GM23338 (cell line): ENCODE data around the gene SMARCE1. TPM values are rescaled to one million over a fixed set of nuclear protein-coding genes. Genes with fewer than 3 reads are reported as not detected.

Experiments used
- ATAC-seq: fragments of 200-7000 bp; cut with Tn5 transposase; 3 replicates; pipeline ENCODE4 v1.9.1; 2020
- DNase-seq: peaks from one replicate; pipeline ENCODE4 v3.0.0-alpha.2; 2015; ENCODE audit warnings: low spot score
- H2AFZ ChIP-seq: fragments of 200-600 bp; sonication (generic); 2 replicates; pipeline ENCODE4 v1.8.0; 2016; ENCODE audit warnings: antibody characterized with exemption, mild to moderate bottlenecking, moderate library complexity
- H3F3A ChIP-seq: fragments of 200-600 bp; sonication (generic); replicated peaks from 2 replicates; pipeline ENCODE4 v1.8.0; 2017; ENCODE audit warnings: antibody characterized with exemption, mixed run types, low read depth
- H3K27ac ChIP-seq: fragments of 200-600 bp; sonication (generic); 2 replicates; pipeline ENCODE4 v1.6.1; 2016; ENCODE audit warnings: low read depth
- H3K27me3 ChIP-seq: fragments of 200-600 bp; sonication (generic); 2 replicates; pipeline ENCODE4 v1.8.0; 2016; ENCODE audit warnings: mild to moderate bottlenecking, mixed run types, moderate library complexity; ENCODE audit not compliant: insufficient read depth
- H3K36me3 ChIP-seq: fragments of 200-600 bp; sonication (generic); 2 replicates; pipeline ENCODE4 v1.8.0; 2016; ENCODE audit warnings: mild to moderate bottlenecking; ENCODE audit not compliant: insufficient read depth
- H3K4me1 ChIP-seq: fragments of 200-600 bp; sonication (generic); 2 replicates; pipeline ENCODE4 v1.8.0; 2016; ENCODE audit warnings: mild to moderate bottlenecking, moderate library complexity; ENCODE audit not compliant: insufficient read depth
- H3K4me2 ChIP-seq: fragments of 200-600 bp; sonication (generic); 2 replicates; pipeline ENCODE4 v1.7.1; 2017; ENCODE audit warnings: mixed run types
- H3K4me3 ChIP-seq: fragments of 200-600 bp; sonication (generic); 2 replicates; pipeline ENCODE4 v1.6.1; 2016; ENCODE audit warnings: mixed run types
- H3K79me2 ChIP-seq: fragments of 200-600 bp; sonication (generic); replicated peaks from 2 replicates; pipeline ENCODE4 v1.8.0; 2017; ENCODE audit warnings: mild to moderate bottlenecking; ENCODE audit not compliant: insufficient read depth
- H3K9me2 ChIP-seq: fragments of 200-600 bp; sonication (generic); 2 replicates; pipeline ENCODE4 v1.8.0; 2017; ENCODE audit not compliant: insufficient read depth
- H4K20me1 ChIP-seq: fragments of 200-600 bp; sonication (generic); replicated peaks from 2 replicates; pipeline ENCODE4 v1.8.0; 2017; ENCODE audit warnings: mild to moderate bottlenecking; ENCODE audit not compliant: insufficient read depth
- H3K27ac Mint-ChIP-seq: 2 replicates; pipeline ENCODE4 v1.8.0; 2020; ENCODE audit warnings: inconsistent platforms, mild to moderate bottlenecking, moderate library complexity, mixed read lengths
- H3K27me3 Mint-ChIP-seq: 3 replicates; pipeline ENCODE4 v1.8.0; 2022; ENCODE audit warnings: low read depth, mild to moderate bottlenecking, moderate library complexity, mixed read lengths, inconsistent platforms; ENCODE audit not compliant: insufficient read depth, poor library complexity
- H3K36me3 Mint-ChIP-seq: 3 replicates; pipeline ENCODE4 v1.8.0; 2021; ENCODE audit warnings: low read depth, mild to moderate bottlenecking, inconsistent platforms, moderate library complexity, mixed read lengths
- H3K4me1 Mint-ChIP-seq: 3 replicates; pipeline ENCODE4 v1.8.0; 2020; ENCODE audit warnings: mild to moderate bottlenecking, inconsistent platforms, mixed read lengths
- H3K4me3 Mint-ChIP-seq: 3 replicates; pipeline ENCODE4 v1.8.0; 2021; ENCODE audit warnings: moderate library complexity, mild to moderate bottlenecking, inconsistent platforms, mixed read lengths
- H3K9me3 Mint-ChIP-seq: 3 replicates; pipeline ENCODE4 v1.8.0; 2020; ENCODE audit warnings: moderate library complexity, mild to moderate bottlenecking, inconsistent platforms, mixed read lengths
- CREB1 ChIP-seq: fragments of 250-450 bp; sonication (Bioruptor Pico); IDR thresholded peaks from 2 replicates; pipeline ENCODE4 v1.5.0; 2020; ENCODE audit warnings: low read depth, mild to moderate bottlenecking, moderate library complexity
- EZH2 ChIP-seq: fragments of 200-600 bp; sonication (generic); IDR thresholded peaks from one replicate; pipeline ENCODE4 v1.8.0; 2017; ENCODE audit warnings: antibody characterized with exemption, mild to moderate bottlenecking, low read depth; ENCODE audit not compliant: unreplicated experiment
- EZH2phosphoT487 ChIP-seq: fragments of 200-600 bp; sonication (generic); IDR thresholded peaks from one replicate; pipeline ENCODE4 v1.8.1; 2018; ENCODE audit warnings: antibody characterized with exemption; ENCODE audit not compliant: unreplicated experiment
- POLR2AphosphoS5 ChIP-seq: IDR thresholded peaks from 2 replicates; pipeline ENCODE4 v1.6.1; 2016; ENCODE audit warnings: antibody characterized with exemption, low read depth
- ZNF114 ChIP-seq: fragments of 250-450 bp; sonication (Bioruptor Pico); IDR thresholded peaks from 2 replicates; pipeline ENCODE4 v1.5.0; 2020; ENCODE audit warnings: mild to moderate bottlenecking, moderate library complexity
- ZNF331 ChIP-seq: fragments of 250-450 bp; sonication (Bioruptor Pico); IDR thresholded peaks from 2 replicates; pipeline ENCODE4 v1.5.0; 2020; ENCODE audit warnings: low read depth, mild to moderate bottlenecking, moderate library complexity
- polyA plus RNA-seq: library from polyadenylated mRNA; unstranded; fragments of >200 nt; fragmentation: Nextera tagmentation; extraction: Ambion mirVana; gene quantifications from 2 replicates; pipeline ENCODE4 v1.2.1, GENCODE V29; 2016
- total RNA-seq: library from RNA; depleted of rRNA; stranded (reverse); fragments of >200 nt; shearing (Covaris generic); gene quantifications from 2 replicates; pipeline ENCODE4 v1.2.3, GENCODE V29; 2014
- TF ChIP-seq, protein P1 (sequence below): IDR thresholded peaks from one replicate; pipeline ENCODE4 v1.6.1; 2018; ENCODE audit warnings: antibody characterized with exemption; ENCODE audit not compliant: unreplicated experiment
- TF ChIP-seq, protein P2 (sequence below): fragments of 250-450 bp; sonication (Bioruptor Pico); IDR thresholded peaks from 2 replicates; pipeline ENCODE4 v1.5.0; 2020; ENCODE audit warnings: mild to moderate bottlenecking, moderate library complexity
- TF ChIP-seq, protein P3 (sequence below): IDR thresholded peaks from 2 replicates; pipeline ENCODE4 v1.6.1; 2016; ENCODE audit warnings: antibody characterized with exemption
- TF ChIP-seq, protein P4 (sequence below), 2 experiments: fragments of 200-600 bp in 1 of 2; sonication (generic) in 1 of 2; conservative IDR thresholded peaks; 2 replicates each; pipeline versions ENCODE4 v1.5.1 to v1.6.1; 2016 to 2017; ENCODE audit warnings: antibody characterized with exemption in 2 of 2, low read depth in 2 of 2, mild to moderate bottlenecking in 2 of 2, moderate library complexity in 1 of 2

The SMARCE1 gene
- total and polyA plus RNA-seq, 2 experiments from 2014 or later = 101 to 258 TPM

DNA sequence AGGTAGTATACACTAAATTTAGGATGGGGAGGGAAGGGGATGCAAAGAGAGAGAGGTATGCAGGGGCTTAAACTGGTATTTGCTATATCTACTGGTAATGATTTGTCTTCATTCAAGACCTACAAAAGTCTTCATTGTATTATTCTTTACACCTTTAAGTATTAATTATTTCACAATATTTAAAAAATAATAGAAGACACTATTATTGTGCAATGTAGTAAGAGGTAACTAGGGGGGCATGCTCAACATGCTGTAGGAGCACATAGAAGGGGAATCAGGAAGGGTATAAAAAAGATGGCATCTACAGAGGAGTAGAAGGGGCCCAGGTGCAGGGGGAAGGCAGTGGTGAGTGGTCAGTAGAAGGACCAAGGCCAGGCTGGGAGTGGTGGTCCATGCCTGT, 67.5 kb downstream of the SMARCE1 start:
- no peak overlapping the region for H3K4me3 Mint-ChIP-seq
- TF ChIP-seq POLR2AphosphoS5 = no peak
- TF ChIP-seq, protein P1, sequence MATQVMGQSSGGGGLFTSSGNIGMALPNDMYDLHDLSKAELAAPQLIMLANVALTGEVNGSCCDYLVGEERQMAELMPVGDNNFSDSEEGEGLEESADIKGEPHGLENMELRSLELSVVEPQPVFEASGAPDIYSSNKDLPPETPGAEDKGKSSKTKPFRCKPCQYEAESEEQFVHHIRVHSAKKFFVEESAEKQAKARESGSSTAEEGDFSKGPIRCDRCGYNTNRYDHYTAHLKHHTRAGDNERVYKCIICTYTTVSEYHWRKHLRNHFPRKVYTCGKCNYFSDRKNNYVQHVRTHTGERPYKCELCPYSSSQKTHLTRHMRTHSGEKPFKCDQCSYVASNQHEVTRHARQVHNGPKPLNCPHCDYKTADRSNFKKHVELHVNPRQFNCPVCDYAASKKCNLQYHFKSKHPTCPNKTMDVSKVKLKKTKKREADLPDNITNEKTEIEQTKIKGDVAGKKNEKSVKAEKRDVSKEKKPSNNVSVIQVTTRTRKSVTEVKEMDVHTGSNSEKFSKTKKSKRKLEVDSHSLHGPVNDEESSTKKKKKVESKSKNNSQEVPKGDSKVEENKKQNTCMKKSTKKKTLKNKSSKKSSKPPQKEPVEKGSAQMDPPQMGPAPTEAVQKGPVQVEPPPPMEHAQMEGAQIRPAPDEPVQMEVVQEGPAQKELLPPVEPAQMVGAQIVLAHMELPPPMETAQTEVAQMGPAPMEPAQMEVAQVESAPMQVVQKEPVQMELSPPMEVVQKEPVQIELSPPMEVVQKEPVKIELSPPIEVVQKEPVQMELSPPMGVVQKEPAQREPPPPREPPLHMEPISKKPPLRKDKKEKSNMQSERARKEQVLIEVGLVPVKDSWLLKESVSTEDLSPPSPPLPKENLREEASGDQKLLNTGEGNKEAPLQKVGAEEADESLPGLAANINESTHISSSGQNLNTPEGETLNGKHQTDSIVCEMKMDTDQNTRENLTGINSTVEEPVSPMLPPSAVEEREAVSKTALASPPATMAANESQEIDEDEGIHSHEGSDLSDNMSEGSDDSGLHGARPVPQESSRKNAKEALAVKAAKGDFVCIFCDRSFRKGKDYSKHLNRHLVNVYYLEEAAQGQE = no peak
- no peak for TF ChIP-seq ZNF114
- TF ChIP-seq, protein P2, sequence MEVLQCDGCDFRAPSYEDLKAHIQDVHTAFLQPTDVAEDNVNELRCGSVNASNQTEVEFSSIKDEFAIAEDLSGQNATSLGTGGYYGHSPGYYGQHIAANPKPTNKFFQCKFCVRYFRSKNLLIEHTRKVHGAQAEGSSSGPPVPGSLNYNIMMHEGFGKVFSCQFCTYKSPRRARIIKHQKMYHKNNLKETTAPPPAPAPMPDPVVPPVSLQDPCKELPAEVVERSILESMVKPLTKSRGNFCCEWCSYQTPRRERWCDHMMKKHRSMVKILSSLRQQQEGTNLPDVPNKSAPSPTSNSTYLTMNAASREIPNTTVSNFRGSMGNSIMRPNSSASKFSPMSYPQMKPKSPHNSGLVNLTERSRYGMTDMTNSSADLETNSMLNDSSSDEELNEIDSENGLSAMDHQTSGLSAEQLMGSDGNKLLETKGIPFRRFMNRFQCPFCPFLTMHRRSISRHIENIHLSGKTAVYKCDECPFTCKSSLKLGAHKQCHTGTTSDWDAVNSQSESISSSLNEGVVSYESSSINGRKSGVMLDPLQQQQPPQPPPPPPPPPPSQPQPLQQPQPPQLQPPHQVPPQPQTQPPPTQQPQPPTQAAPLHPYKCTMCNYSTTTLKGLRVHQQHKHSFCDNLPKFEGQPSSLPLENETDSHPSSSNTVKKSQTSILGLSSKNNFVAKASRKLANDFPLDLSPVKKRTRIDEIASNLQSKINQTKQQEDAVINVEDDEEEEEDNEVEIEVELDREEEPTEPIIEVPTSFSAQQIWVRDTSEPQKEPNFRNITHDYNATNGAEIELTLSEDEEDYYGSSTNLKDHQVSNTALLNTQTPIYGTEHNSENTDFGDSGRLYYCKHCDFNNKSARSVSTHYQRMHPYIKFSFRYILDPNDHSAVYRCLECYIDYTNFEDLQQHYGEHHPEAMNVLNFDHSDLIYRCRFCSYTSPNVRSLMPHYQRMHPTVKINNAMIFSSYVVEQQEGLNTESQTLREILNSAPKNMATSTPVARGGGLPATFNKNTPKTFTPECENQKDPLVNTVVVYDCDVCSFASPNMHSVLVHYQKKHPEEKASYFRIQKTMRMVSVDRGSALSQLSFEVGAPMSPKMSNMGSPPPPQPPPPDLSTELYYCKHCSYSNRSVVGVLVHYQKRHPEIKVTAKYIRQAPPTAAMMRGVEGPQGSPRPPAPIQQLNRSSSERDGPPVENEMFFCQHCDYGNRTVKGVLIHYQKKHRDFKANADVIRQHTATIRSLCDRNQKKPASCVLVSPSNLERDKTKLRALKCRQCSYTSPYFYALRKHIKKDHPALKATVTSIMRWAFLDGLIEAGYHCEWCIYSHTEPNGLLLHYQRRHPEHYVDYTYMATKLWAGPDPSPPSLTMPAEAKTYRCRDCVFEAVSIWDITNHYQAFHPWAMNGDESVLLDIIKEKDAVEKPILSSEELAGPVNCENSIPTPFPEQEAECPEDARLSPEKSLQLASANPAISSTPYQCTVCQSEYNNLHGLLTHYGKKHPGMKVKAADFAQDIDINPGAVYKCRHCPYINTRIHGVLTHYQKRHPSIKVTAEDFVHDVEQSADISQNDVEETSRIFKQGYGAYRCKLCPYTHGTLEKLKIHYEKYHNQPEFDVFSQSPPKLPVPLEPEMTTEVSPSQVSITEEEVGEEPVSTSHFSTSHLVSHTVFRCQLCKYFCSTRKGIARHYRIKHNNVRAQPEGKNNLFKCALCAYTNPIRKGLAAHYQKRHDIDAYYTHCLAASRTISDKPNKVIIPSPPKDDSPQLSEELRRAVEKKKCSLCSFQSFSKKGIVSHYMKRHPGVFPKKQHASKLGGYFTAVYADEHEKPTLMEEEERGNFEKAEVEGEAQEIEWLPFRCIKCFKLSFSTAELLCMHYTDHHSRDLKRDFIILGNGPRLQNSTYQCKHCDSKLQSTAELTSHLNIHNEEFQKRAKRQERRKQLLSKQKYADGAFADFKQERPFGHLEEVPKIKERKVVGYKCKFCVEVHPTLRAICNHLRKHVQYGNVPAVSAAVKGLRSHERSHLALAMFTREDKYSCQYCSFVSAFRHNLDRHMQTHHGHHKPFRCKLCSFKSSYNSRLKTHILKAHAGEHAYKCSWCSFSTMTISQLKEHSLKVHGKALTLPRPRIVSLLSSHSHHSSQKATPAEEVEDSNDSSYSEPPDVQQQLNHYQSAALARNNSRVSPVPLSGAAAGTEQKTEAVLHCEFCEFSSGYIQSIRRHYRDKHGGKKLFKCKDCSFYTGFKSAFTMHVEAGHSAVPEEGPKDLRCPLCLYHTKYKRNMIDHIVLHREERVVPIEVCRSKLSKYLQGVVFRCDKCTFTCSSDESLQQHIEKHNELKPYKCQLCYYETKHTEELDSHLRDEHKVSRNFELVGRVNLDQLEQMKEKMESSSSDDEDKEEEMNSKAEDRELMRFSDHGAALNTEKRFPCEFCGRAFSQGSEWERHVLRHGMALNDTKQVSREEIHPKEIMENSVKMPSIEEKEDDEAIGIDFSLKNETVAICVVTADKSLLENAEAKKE = no peak
- no peak for TF ChIP-seq EZH2phosphoT487
- no peak for TF ChIP-seq CREB1
- TF ChIP-seq EZH2 = no peak
- TF ChIP-seq, protein P3, sequence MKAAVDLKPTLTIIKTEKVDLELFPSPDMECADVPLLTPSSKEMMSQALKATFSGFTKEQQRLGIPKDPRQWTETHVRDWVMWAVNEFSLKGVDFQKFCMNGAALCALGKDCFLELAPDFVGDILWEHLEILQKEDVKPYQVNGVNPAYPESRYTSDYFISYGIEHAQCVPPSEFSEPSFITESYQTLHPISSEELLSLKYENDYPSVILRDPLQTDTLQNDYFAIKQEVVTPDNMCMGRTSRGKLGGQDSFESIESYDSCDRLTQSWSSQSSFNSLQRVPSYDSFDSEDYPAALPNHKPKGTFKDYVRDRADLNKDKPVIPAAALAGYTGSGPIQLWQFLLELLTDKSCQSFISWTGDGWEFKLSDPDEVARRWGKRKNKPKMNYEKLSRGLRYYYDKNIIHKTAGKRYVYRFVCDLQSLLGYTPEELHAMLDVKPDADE = no peak
- no peak for TF ChIP-seq ZNF331 (CRISPR knock-in tag)
- TF ChIP-seq, protein P4, sequence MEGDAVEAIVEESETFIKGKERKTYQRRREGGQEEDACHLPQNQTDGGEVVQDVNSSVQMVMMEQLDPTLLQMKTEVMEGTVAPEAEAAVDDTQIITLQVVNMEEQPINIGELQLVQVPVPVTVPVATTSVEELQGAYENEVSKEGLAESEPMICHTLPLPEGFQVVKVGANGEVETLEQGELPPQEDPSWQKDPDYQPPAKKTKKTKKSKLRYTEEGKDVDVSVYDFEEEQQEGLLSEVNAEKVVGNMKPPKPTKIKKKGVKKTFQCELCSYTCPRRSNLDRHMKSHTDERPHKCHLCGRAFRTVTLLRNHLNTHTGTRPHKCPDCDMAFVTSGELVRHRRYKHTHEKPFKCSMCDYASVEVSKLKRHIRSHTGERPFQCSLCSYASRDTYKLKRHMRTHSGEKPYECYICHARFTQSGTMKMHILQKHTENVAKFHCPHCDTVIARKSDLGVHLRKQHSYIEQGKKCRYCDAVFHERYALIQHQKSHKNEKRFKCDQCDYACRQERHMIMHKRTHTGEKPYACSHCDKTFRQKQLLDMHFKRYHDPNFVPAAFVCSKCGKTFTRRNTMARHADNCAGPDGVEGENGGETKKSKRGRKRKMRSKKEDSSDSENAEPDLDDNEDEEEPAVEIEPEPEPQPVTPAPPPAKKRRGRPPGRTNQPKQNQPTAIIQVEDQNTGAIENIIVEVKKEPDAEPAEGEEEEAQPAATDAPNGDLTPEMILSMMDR (conservative IDR thresholded peaks at IDR 0.05; ENCODE audit: low read depth in 2 of 2) = no peak

More for the DNA sequence above, 67.5 kb downstream of the SMARCE1 start:
- H3K4me1 Mint-ChIP-seq = peaks cover 7% of the 10 kb centered on the region
- Histone ChIP-seq H4K20me1 (no peaks in the 10 kb centered on the region), H3K4me2 (no peak overlapping the region), H3K79me2 (no peaks in the 10 kb centered on the region), H3K27ac (no peak overlapping the region), H3K27me3 (no peaks in the 10 kb centered on the region), H3K36me3 (no peaks in the 10 kb centered on the region), H3K4me3 (no peak overlapping the region), H3F3A (no peaks in the 10 kb centered on the region), H3K9me2 (peaks cover 16% of the 10 kb centered on the region; the same call in 1 of the 2 replicates), H3K4me1 (no peaks in the 10 kb centered on the region), H2AFZ (no peak overlapping the region)
- H3K27me3 Mint-ChIP-seq = peaks cover 2% of the 10 kb centered on the region
- H3K36me3 Mint-ChIP-seq = no peaks in the 10 kb centered on the region
- DNase-seq (no peak), ATAC-seq (no peak)
- no peak overlapping the region for H3K27ac Mint-ChIP-seq
- H3K9me3 Mint-ChIP-seq = peaks cover 11% of the 10 kb centered on the region
